GM23248 (cell line): ENCODE measurements around the gene PRSS50. TPM values are rescaled to one million over a fixed set of nuclear protein-coding genes. Genes with fewer than 3 reads are reported as not detected.

Experiments used
- DNase-seq: peaks from one replicate; pipeline ENCODE4 v3.0.0-alpha.2; 2015
- H2AFZ ChIP-seq: fragments of 200-600 bp; sonication (generic); 2 replicates; pipeline ENCODE4 v1.6.1; 2016; ENCODE audit warnings: antibody characterized with exemption
- H3F3A ChIP-seq: fragments of 200-600 bp; sonication (generic); 2 replicates; pipeline ENCODE4 v1.6.1; 2016; ENCODE audit warnings: mild to moderate bottlenecking, antibody characterized with exemption, mixed run types; ENCODE audit not compliant: insufficient read depth
- H3K27ac ChIP-seq: fragments of 200-600 bp; sonication (generic); 2 replicates; pipeline ENCODE4 v1.5.1; 2016; ENCODE audit warnings: mild to moderate bottlenecking
- H3K27me3 ChIP-seq: fragments of 200-600 bp; sonication (generic); replicated peaks from 2 replicates; pipeline ENCODE4 v1.6.1; 2016; ENCODE audit warnings: mild to moderate bottlenecking; ENCODE audit not compliant: insufficient read depth
- H3K36me3 ChIP-seq: fragments of 200-600 bp; sonication (generic); 2 replicates; pipeline ENCODE4 v1.6.1; 2016; ENCODE audit warnings: low read depth, mild to moderate bottlenecking
- H3K4me1 ChIP-seq: fragments of 200-600 bp; sonication (generic); 2 replicates; pipeline ENCODE4 v1.6.1; 2016; ENCODE audit warnings: mild to moderate bottlenecking; ENCODE audit not compliant: insufficient read depth
- H3K4me2 ChIP-seq: fragments of 200-600 bp; sonication (generic); one replicate; pipeline ENCODE4 v1.6.1; 2016; ENCODE audit warnings: mild to moderate bottlenecking; ENCODE audit not compliant: unreplicated experiment
- H3K4me3 ChIP-seq: fragments of 200-600 bp; sonication (generic); 2 replicates; pipeline ENCODE4 v1.5.1; 2016; ENCODE audit warnings: mild to moderate bottlenecking
- H3K79me2 ChIP-seq: fragments of 200-600 bp; sonication (generic); 2 replicates; pipeline ENCODE4 v1.6.1; 2016; ENCODE audit warnings: mild to moderate bottlenecking; ENCODE audit not compliant: insufficient read depth
- H3K9ac ChIP-seq: fragments of 200-600 bp; sonication (generic); 2 replicates; pipeline ENCODE4 v1.6.1; 2016; ENCODE audit warnings: mild to moderate bottlenecking
- H3K9me2 ChIP-seq: fragments of 200-600 bp; sonication (generic); 2 replicates; pipeline ENCODE4 v1.6.1; 2016; ENCODE audit warnings: mixed run types, mild to moderate bottlenecking, moderate library complexity; ENCODE audit not compliant: insufficient read depth
- H3K9me3 ChIP-seq: fragments of 200-600 bp; sonication (generic); one replicate; pipeline ENCODE4 v1.6.1; 2017; ENCODE audit warnings: low read depth
- H4K20me1 ChIP-seq: fragments of 200-600 bp; sonication (generic); 2 replicates; pipeline ENCODE4 v1.6.0; 2016; ENCODE audit not compliant: insufficient read depth
- EZH2 ChIP-seq: fragments of 200-600 bp; sonication (generic); IDR thresholded peaks from 2 replicates; pipeline ENCODE4 v1.6.1; 2018; ENCODE audit warnings: antibody characterized with exemption, mild to moderate bottlenecking; ENCODE audit not compliant: insufficient read depth, poor library complexity, severe bottlenecking
- EZH2phosphoT487 ChIP-seq: fragments of 200-600 bp; sonication (generic); IDR thresholded peaks from 2 replicates; pipeline ENCODE4 v1.6.1; 2018; ENCODE audit warnings: antibody characterized with exemption, moderate library complexity, mild to moderate bottlenecking, low read depth; ENCODE audit not compliant: insufficient read depth
- WGBS, 2 experiments: methylation state at CpG; one replicate each; pipeline ENCODE4 v1.1.6; 2015 to 2017; ENCODE audit warnings: low lambda C conversion rate in 2 of 2, low coverage in 1 of 2; ENCODE audit errors: missing lambda C conversion rate in 2 of 2; 5-methylcytosine and 5-hydroxymethylcytosine counted together
- in situ Hi-C: fragments of 300-500 bp; cut with MboI; formaldehyde crosslinking; loops from 2 replicates; pipeline ENCODE4 v1.15.0; 2020
- polyA plus RNA-seq: library from polyadenylated mRNA; unstranded; fragments of >200 nt; fragmentation: Nextera tagmentation; extraction: Ambion mirVana; gene quantifications from 2 replicates; pipeline ENCODE4 v1.2.1, GENCODE V29; 2016
- total RNA-seq: library from RNA; depleted of rRNA; stranded (reverse); fragments of >200 nt; shearing (Covaris generic); gene quantifications from 2 replicates; pipeline ENCODE4 v1.2.3, GENCODE V29; 2014

Gene PRSS50
- total and polyA plus RNA-seq, 2 experiments from 2014 or later, result not detected

DNA sequence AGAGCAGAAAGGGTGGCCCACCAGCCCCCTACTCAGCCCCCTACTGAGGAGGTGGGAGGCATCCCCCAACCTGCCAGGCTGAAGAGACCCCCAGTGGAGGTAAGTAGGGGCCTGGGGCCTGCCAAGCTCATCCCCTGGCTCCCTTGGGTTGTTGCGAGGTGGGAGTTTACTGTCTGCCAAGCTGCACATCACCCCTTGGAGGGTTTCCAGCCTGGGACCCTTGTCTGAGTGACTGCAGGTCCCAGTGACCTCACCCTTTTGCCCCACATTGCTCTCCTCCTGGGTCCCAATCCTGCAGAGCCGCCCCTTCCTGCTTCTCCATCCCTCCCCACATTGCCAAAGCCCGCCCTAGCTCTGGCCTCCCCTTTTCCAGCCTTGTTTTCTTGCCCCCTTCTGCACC lies 23.1 kb downstream of the PRSS50 start:
- Histone ChIP-seq H3K9me2 (no peaks in the 10 kb centered on the region), H4K20me1 (no peaks in the 10 kb centered on the region), H3K27me3 (no peaks in the 10 kb centered on the region), H3K9ac (no peak overlapping the region), H3K27ac (no peak overlapping the region), H3K4me2 (no peak overlapping the region), H3K79me2 (no peaks in the 10 kb centered on the region), H3K36me3 (no peaks in the 10 kb centered on the region), H3F3A (no peaks in the 10 kb centered on the region), H3K4me3 (no peak overlapping the region), H2AFZ (no peak overlapping the region), H3K9me3 (no peaks in the 10 kb centered on the region), H3K4me1 (peaks cover 5% of the 10 kb centered on the region; the same call in 1 of the 2 replicates)
- in situ Hi-C loops, result no loop called here
- 97 to 100% methylated on average over 3 of the region's 3 CpGs for WGBS, 2 experiments
- TF ChIP-seq EZH2phosphoT487 (no peak), EZH2 (no peak)
- DNase-seq, result no peak

DNA sequence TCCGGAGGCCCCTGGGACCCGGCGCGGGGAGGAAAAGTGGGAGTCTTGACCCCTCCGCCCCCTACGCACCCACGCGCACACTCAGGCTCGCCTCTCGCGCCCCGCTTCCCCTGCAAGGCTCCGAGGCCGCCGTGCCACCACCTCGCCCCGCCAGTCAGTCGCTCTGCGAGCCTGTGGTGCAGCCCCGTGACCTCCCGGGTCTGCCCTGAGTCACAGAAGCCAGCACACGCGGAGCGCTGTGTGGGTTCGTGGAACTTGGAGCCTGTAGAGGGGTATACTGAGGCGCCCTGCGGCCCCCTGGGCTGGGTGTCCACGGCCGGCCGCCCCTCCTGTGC lies 23.8 kb downstream of the PRSS50 start:
- Histone ChIP-seq H3K9ac (peak overlapping the region; percentile 66), H3K79me2 (no peaks in the 10 kb centered on the region), H4K20me1 (no peaks in the 10 kb centered on the region), H3K27me3 (no peaks in the 10 kb centered on the region), H2AFZ (peak overlapping the region; percentile 89), H3K36me3 (no peaks in the 10 kb centered on the region), H3K4me2 (peak overlapping the region; percentile 91), H3F3A (no peaks in the 10 kb centered on the region), H3K27ac (no peak overlapping the region), H3K4me1 (peaks cover 5% of the 10 kb centered on the region; the same call in 1 of the 2 replicates), H3K9me3 (no peaks in the 10 kb centered on the region), H3K4me3 (peak overlapping the region; percentile 74), H3K9me2 (no peaks in the 10 kb centered on the region)
- WGBS, 2 experiments, result 11 to 16% methylated on average over 23 to 30 of the region's 30 CpGs
- in situ Hi-C loops, result no loop called here
- no peak for TF ChIP-seq EZH2phosphoT487
- TF ChIP-seq EZH2, result no peak
- DNase-seq, result peak; percentile 79

DNA sequence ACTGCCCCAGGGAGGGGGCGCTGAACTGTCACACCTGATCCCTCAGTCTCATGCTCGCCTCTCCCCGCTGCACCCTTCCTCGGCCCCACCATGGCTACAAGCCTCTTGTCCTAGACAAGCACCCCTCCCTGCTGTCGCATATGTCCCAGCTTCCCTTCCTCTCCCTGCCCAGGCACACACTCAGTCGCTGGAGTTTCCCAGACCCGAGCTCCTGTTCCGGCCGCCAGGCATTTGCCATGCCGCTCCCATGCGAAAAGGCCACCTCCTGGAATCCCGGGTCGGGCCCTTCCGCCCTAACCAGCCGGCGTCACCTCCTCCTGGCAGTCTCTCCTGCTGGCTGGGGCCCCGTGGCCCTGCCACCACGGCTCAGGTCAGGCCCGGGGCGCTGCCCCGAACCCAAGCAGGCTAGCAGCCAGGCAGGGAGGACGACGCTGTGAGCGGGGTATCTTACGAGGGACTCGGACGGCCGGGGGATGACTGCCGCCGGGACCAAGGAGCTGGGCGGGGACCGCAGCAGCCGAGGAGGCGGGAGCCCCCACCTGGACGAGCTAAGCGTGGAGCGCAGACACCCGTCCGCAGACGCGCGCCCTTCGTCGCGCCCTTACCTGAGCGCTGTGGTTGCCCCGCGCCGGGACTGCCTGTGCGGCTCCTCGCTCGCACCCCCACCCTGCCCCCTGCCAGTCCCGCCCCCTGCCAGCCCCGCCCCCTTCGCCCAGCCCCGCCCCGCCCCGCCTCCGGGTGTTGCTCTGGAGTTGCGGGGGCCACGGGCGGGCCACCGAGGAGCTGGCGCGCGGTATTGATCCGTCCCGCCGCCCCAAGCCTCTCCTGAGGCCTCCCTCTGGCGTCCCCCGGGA lies 24.4 kb downstream of the PRSS50 start, which contains the start of gene ALS2CL:
Gene ALS2CL (minus strand): TSS at position 642 of the 854 bp plus-strand sequence. CDS start 4,239 bp downstream, outside the sequence.
- Histone ChIP-seq H2AFZ (peak within 1 kb of the TSS; percentile 89), H3K27me3 (no peaks in the 10 kb centered on the region), H3K9me2 (no peaks in the 10 kb centered on the region), H3F3A (no peaks in the 10 kb centered on the region), H3K36me3 (no peaks in the 10 kb centered on the region), H4K20me1 (no peaks in the 10 kb centered on the region), H3K9me3 (no peaks in the 10 kb centered on the region), H3K4me2 (peak within 1 kb of the TSS; percentile 91), H3K4me1 (peaks cover 5% of the 10 kb centered on the region; the same call in 1 of the 2 replicates), H3K9ac (peak within 1 kb of the TSS; percentile 66), H3K4me3 (peak within 1 kb of the TSS; percentile 74), H3K79me2 (no peaks in the 10 kb centered on the region), H3K27ac (no peak within 1 kb of the TSS)
- in situ Hi-C loops, result no loop called here
- DNase-seq, result peak; percentile 66
- no peak for TF ChIP-seq EZH2
- TF ChIP-seq EZH2phosphoT487, result no peak
- WGBS, 2 experiments, result 3% methylated on average over 54 to 68 of the region's 71 CpGs

- Histone ChIP-seq H3K27me3 (no peaks in the 10 kb centered on the region), H3K4me3 (peak overlapping the region; percentile 74), H3K4me1 (peaks cover 5% of the 10 kb centered on the region; the same call in 1 of the 2 replicates), H3K9me3 (no peaks in the 10 kb centered on the region), H3F3A (no peaks in the 10 kb centered on the region), H3K36me3 (no peaks in the 10 kb centered on the region), H3K4me2 (peak overlapping the region; percentile 91), H3K79me2 (no peaks in the 10 kb centered on the region), H3K9ac (peak overlapping the region; percentile 66; the same call in 1 of the 2 replicates), H2AFZ (peak overlapping the region; percentile 89), H3K27ac (no peak overlapping the region), H4K20me1 (no peaks in the 10 kb centered on the region), H3K9me2 (no peaks in the 10 kb centered on the region)
- TF ChIP-seq EZH2 (no peak), EZH2phosphoT487 (no peak)
- 63 to 65% methylated on average over 11 of the region's 11 CpGs for WGBS, 2 experiments
- in situ Hi-C loops, result no loop called here
- peak; percentile 37 for DNase-seq
Measured at GRCh38 chr3:46692566-46692990, 25.1 kb downstream of the PRSS50 start.
